NCI-H1436 treated with DMSO at 0.1 percent for 48 hours (cell line): ENCODE results near the gene RAB19.
"Not testable (repeated sequence)": the region's sequence is repeated elsewhere in the genome, so short reads cannot be mapped to it uniquely, and the experiment has no call there.

ENCODE experiments used
- DNase-seq: peaks from one replicate; lab custom pipeline; 2025; lab: John Stamatoyannopoulos, UW

Gene RAB19

DNA sequence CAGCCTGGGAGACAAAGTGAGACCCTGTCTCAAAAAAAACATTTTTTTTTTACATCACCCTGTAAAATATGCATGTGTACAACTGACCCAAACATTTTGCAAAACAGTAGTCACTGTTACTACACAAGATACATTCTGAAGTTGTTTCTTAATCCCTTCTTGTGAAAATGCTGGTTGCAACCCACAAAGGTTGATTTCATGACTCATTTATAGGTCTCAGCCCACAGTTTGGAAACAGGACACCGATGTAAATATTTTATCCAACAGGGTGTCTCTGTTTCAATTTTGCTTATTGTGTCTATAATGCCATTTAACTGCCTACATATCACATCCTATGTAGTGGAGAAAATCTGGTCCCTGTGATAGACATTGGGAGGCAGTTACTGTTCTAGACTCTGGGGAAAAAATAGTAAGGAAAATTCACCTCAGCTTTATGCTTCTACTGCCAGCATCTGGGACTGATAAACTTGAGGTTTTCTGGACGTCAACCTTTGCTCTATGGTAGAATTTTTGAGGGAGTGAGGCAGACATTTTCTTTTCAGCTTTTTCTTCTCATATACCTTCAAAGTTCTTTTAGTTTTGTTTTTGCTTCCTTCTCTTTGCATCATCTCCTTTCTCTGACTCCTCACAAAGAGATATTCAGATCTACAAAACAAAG, 1.6 kb upstream of the RAB19 start:
- no peak for DNase-seq

DNA sequence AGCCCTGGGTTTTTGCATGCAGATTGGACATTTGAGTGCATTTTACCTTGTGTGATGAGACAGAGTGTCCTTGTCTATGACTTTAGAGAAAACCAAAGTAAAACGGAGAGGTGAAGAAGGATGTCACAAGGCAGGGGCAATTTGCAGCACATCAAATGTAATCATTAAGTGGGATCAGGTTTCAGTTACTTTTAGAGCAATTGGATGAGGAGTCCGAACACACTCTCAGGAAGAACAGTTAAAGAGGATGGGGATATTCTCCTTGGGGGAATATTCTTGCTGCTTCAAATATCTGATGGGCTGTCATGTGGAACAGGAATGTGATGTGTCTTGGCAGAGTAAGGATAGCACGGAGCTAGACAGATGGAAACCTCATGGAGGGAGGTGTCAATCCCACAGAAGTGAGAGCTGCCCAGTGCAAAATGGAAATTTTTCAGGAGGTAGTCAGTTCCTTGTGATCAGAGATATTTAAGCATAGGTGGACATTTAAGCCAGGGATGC, 757 bp downstream of the RAB19 start:
- DNase-seq: no peak

DNA sequence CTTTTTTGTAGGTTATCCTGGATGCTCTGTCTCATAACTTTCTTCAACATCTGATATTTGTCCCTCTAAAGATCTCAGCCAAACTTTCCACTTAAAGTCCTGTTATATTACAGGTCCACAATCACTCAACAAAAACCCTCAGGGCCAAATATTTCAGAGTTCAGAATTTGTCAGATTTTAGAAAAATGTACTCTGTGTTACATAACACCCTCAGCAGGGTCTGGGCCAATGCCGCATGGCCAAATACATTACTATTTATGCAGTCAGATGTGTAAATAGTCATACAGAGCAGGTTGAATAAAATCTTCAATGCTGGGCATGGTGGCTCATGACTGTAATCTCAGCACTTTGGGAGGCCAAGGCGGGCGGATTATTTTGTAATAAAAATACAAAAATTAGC, 11.5 kb downstream of the RAB19 start:
- DNase-seq: no peak

DNA sequence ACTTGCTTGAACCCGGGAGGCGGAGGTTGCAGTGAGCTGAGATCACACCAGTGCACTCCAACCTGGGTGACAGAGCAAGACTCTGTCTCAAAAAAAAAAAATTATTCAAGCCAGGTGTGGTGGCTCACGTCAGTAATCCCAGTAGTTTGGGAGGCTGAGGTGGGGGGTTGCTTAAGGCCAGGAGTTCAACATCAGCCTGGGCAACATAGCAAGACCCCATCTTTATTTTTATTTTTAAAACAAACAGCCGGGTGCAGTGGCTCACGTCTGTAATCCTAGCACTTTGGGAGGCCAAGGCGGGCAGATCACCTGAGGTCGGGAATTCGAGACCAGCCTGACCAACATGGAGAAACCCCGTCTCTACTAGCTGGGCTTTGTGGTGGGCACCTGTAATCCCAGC, 12.0 kb downstream of the RAB19 start:
- not testable (repeated sequence) for DNase-seq

DNA sequence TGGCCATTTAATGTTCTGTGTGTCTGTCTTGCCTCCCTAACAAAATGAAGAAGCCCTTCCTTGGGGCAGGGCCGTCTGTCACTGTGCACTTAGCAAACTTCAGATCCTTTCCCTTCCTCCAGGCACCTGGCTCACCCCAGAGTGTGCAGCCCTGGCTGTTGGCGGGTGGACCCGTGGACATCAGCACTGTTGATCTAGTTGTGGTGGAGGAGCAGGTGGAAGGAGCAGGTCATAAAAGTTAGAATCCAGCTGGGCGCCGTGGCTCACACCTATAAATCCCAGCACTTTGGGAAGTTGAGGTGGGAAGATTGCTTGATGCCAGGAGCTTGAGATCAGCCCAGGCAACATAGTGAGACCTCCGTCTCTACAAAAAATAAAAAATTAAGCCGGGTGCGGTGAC, 12.7 kb downstream of the RAB19 start:
- no peak for DNase-seq

DNA sequence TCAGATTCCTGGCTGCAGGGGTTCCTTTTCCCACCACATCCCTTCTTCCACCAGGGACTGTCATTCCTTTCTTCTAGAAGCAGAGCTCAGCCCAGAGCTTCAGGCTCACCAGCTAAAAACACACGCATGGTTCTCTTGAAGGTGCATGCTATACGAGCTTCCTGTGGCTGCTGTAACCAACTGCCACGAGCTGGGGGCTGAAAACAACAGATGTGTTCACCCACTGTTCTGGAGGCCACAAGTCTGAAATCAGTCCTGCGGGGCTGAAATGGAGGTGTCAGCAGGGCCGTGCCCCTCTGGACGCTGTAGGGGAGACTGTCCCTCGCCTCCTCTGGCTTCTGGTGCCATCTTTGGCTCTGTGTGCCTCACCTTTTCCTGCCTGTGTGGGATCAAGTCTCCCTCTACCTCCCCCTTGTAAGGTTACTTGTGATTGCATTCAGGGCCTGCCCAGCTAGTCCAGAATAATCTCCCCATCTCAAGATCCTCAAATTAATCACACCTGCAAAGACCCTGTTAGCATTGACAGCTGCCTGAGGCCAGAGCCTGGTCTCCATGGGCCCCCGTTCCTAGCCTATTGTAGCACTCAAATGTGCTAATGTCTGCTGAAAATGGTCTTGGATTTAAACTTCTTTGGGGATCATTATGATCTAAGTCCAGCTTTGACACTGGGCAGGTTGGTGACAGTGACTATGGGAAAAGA, 13.7 kb downstream of the RAB19 start:
- DNase-seq: no peak

DNA sequence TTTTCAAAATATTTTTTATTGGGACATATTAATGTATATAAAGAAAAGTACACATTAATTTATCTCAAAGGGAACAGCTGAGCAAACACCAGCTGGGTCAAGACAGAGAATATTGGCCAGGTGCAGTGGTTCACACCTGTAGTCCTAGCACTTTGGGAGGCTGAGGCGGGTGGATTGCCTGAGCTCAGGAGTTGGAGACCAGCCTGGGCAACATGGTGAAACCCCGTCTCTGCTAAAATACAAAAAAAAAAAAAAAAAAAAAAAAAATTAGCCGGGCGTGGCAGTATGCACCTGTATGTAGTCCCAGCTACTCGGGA, 14.3 kb downstream of the RAB19 start:
- not testable (repeated sequence) for DNase-seq

DNA sequence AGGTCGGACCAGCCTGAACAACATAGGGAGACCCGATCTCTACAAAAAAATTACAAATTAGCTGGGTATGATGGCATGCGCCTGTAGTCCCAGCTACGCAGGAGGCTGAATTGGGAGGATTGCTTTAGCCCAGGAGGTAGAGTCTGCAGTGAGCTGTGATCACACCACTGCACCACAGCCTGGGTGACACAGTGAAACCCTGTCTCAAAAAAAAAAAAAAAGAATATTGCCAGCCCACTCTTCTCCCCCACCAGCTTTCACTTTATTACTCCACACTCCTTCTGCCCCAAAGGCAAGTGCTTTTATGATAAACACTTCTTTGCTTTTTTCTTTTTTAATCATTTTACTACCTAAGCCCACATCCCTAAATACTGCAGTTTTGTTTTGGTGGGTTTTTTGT, 14.8 kb downstream of the RAB19 start:
- no peak for DNase-seq

DNA sequence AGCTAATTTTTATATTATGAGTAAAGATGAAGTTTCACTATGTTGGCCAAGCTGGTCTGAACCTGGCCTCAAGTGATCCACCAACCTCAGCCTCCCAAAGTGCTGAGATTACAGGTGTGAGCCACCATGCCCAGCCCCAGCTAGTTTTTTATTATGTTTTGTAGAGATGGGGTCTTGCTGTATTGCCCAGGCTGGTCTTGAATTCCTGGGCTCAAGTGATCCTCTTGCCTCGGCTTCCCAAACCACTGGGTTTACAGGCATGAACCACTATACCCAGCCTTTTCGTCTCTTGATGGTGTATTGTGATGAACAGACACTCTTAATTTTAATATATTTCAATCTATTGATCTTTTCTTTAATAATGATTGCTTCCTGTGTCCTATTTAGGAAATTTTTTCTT, 17.7 kb downstream of the RAB19 start:
- no peak for DNase-seq

DNA sequence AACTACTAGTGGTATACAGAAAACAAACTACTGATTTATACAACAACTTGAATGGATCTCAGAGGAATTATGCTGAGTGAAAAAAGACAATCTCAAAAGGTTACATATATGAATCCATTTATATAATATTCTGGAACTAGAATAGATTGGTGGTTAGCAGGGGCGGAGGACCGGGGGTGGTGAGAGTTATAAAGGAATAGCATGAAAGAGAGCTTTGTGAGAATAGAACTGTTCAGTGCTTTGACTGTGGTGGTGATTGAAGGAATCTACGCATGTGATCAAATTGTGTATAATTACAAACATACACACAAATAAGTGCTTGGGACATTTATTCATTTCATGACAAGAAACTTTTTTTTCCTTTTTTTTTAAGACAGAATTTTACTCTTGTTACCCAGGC, 19.6 kb downstream of the RAB19 start:
- no peak for DNase-seq

DNA sequence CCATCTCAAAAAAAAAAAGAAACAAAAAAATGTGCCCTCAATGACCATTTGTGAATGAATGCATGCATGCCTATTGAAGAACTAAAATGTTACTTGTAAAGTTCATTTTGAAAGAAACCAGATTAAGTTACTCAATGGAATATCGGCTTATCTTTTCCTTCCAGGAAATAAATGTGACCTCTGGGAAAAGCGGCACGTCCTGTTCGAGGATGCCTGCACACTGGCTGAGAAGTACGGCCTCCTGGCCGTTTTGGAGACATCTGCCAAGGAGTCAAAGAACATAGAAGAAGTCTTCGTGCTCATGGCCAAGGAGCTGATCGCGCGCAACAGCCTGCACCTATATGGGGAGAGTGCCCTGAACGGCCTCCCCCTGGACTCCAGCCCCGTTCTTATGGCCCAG, 21.9 kb downstream of the RAB19 start:
- no peak for DNase-seq

DNA sequence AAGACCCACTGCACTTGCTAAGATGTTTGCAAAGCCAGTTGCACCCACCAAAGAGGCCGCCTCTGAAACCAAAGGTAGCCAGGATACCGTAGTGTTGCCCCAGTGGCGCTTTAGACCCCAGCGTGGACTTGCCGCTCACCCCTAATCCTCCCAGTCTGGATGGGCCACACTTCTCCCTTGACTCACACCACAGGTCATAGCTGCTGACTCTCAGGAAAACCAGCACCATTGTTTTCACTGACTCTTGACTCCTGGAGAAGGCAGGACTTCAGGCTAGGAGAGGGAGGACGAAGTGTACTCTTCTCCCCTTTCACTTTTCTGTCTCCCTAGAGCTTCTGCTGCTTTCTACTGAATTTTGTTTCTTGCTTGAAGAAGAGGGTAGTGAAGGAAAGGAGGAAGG, 22.3 kb downstream of the RAB19 start:
- DNase-seq: no peak

DNA sequence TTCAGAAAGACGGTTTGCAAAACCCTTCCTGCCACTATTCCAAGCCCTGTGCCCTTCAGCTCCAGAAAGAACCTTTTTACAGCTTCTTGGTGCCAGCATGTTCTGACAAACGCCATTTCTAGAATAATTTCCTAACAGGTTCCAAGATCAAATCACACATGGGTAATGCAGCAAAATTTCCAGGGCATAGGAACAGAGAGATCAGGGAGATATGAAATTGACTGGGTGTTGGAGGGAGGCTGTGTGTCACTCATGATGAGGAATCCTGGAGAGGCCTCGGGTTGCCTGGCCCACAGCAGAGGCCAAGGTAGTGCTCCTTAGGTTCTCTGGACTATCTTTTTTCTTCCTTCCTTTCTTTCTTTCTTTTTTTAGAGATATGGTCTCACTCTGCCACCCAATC, 29.5 kb downstream of the RAB19 start:
- DNase-seq: no peak

DNA sequence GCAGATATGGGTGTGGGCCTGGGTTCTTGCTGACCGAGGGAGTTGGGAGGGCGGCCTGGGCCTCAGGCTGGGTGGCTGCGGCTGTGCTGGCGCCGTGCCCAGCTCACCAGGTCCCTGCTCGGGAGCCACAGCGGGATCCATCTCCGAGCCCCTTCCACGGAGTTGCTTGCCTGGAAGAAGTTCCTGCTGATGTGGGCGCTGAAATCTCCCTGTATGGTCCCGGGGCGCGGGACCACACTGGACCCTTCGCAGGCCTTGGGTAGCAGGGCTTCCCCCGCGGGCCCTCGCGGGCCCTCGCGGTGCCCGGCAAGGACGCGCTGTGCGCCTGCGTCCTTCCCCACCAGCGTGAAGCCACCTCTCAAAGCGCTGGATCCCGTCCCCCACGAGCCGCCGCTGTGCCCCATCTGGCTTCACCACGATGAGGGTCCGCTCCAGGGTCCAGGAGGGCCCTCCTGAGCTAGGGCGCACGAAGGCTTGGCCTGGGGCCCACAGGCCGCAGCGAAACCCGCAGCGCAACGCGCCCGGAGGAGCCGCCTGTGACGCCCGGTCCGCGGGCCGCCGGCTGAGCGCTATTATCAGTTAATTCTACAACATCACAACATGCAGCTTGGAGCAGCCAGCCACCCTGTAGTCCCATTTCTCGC, 31.5 kb downstream of the RAB19 start:
- no peak for DNase-seq

DNA sequence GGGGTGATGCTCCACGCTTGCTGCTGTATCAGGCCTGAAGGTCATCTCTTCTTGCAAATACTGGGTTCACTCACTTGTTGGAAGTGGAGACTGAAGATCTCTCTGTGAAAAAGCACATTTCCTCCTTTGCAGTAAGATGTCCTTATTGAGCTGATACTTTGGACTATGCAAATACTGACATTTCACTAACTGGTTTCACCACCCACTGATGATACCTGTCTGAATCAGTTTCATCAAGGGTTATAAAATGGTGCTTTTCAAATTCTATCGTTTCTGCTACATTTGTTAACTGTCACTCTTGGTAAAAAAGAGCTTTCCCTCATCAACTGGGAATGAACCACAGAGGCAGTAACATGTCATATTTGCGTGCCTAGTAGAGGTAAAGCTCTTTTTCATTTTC, 35.5 kb downstream of the RAB19 start:
- no peak for DNase-seq

DNA sequence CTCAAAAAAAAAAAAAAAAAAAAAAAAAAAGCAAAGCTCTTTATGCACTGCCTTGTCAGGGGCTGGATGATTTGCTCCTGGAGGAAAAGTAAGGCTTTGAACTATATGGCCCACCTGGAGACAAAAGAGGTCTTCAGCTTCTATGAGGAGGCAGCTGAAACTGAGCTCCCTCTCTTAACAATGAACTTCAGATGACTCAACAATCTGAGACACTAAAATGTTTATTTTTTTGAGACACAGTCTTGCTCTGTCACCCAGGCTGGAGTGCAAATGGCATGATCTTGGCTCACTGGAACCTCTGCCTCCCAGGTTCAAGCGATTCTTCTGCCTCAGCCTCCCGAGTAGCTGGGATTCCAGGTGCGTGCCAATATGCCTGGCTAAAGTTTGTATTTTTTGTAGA, 36.7 kb downstream of the RAB19 start:
- DNase-seq: no peak

DNA sequence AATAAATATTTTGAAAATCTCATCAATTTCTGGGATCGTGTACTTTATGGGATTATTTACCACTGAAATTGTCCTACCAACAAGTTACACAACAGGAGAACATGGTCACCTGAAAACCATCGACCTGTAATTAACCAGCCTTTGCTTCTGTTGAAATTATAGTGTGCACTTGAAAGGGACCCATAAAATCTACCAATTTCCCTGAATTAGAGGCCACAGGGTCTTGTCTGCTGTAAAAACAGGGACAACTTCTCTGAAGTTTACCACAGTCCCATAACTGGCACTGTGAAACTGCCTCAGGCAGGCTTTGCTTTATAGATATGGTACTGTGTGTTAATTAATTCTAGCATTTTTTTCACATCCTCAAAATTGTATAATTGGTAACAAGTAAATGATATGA, 37.7 kb downstream of the RAB19 start:
- DNase-seq: no peak

DNA sequence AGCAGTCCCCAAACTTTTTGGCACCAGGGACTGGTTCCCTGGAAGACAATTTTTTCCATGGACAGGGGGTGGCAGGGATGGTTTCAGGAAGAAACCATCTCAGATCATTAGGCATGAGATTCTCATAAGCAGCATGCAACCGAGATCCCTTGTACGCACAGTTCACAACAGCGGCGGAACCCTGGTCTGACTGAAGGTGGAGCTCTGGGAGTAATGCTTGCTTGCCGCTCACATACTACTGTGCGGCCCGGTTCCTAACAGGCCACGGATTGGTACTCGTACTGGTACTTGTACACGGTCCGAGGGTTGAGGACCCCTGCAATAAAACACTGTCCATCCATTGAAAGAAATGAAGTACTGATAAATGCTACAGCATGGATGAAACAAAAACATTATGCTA, 42.6 kb downstream of the RAB19 start:
- no peak for DNase-seq

DNA sequence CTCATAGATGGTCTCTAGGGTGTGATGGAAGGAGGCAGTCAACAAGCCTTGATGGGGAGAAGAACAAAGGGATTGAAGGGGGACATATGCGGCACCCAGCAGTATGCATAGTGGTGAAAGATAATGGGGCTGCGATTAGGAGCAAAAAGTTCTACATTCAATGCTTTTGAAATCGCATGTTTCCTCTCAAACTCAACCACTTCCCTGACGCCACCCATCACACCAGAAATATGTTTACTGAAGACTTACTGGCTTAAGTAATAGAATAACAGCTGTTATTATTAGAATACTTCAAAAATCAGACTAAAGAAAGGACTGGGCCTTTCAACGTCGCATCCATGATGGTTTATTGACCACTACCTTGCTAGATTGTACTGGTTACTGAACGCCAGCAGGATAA, 44.0 kb downstream of the RAB19 start:
- no peak for DNase-seq

DNA sequence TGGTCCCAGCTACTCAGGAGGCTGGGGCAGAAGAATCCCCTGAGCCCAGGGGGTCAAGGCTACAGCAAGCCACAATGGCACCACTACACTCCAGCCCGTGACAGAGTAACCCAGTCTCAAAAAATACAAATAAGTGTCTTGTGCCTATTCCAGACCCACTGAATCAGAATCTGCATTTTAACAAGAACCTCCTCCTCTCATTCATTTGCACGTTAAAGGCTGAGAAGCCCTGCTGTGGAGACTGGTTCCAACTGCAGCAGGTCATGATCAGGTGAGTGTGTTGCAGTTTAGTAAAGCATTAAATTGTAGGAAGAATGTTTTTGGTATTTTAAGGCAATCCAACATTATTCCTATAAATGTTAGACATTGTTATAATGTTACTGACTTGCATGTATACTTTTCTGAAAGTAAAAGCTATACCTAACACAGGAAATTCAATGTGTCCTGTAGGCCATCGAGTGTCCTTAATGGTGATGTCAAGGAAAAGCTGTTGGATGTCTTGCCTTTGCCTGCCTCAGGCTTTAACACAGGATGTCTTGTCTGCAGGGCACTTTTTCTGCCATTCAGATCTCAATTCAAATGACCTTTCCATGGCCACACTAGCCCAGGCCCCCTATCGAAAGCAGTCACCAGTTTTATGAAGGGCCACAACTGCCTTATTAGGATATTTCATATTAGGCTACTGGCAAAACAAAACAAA, 45.1 kb downstream of the RAB19 start:
- no peak for DNase-seq

DNA sequence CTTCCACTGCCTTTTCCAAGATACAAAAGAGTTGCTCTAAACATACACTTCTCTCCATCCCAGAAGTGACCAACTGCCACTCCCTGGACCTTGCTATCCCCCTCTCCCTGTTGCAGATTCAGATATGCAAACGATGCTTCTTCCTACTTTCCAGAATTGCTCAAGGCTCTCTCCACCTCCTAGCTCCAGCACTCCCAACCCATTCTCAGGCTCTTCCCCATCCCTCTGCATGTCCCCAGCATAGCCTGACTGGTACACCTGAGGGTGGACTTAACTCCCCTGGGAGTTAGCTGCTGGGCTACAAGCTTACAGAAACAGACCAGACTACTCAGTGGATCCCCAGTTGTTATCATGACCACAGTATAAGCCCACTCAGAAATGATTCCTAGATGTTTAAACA, 47.9 kb downstream of the RAB19 start:
- DNase-seq: no peak

DNA sequence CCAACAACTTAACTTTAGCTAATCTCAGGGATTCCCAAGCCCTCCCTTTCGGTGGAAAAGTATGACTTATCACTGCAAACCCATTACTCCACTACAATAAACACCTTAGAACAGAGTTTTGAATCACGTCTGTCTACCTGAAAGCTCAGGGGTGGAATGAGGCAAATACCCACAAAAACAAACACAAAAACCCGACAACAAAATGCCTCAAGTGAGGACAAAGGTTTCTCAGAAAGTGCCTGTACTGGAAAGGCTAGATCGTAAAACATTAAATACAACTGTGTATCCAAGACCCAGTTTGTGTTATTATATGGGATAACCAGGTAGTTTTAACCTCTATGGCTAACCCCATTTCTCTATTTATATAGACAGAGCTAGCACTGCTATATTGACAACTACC, 49.4 kb downstream of the RAB19 start:
- no peak for DNase-seq
